Nucleus accumbens (tissue), 56 donors: ENCODE data around the gene ECE1.
"Not testable (repeated sequence)": the region's sequence is repeated elsewhere in the genome, so short reads cannot be mapped to it uniquely, and the experiment has no call there.

Experiments
- DNase-seq, 56 donors: peaks; one replicate each; lab custom pipeline; 2025; lab: John Stamatoyannopoulos, UW

ECE1 gene

DNA sequence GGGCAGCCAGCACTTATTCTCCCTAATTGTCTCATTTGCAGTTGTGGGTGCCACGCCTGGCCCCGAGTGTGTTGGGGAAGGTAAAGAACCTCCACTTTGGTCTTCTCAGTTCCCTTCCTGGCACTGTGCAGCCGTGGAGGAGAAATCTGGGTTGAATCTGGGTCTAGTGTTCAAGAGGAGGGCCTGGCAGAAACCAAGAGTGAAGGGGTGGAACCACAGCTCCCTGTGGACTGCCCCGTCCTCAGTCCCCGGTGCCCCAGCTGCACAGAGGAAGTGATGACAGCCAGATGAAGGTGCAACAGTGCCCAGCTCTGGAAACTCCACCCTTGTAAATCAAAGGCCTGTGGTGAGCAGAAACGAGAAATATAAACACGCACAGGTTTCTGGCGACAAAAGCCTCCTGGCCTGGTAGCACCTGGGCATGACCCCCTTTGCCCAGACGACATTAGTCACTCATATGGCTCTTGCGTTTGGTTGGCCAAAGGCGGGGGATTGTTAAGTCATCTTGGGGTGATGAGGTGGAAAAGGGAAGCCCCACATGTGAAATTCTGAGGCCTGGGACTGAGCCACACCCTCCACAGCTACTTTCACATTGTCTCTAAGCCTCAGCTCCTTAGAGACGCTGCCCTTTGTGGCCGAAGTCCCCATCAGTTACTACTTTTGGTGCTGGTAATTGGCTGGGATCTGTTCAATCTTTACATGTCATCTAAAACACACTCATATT lies 4.2 kb upstream of the ECE1 start:
- no peak for DNase-seq

DNA sequence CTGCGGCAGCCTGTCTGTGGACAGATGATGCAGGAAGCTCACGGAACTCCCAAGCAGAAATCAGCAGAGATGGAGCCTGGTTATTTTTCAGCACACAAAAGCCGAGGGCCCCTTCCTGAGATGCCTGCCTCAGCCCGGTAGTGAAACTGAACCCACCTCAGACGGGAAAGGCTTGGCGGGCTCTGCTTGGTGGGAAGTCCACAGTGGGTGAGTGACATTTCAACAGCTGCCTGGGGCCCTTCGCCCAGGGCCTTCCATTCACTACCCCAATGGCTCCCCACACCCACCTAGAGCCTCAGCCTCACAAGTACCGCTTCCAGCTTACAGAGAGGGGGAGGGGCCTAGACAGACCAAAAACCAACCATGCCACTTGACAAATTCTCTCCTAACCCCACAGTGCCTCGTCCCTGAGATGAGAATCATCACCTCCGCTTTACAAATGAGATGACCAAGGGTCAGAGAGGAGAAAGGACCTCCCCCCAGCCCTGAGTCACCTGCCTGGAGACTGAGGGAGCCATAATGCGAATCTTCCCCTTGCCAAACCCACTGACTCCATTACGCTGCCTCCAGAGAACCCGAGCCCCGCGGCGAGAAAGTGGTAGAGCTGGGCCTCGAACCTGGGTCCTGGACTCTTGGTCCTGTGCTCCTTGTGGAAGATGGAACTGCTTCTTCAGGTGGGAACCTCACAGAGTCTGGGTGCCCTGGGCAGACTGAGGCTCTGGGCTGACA lies 3.4 kb upstream of the ECE1 start:
- no peak for DNase-seq

DNA sequence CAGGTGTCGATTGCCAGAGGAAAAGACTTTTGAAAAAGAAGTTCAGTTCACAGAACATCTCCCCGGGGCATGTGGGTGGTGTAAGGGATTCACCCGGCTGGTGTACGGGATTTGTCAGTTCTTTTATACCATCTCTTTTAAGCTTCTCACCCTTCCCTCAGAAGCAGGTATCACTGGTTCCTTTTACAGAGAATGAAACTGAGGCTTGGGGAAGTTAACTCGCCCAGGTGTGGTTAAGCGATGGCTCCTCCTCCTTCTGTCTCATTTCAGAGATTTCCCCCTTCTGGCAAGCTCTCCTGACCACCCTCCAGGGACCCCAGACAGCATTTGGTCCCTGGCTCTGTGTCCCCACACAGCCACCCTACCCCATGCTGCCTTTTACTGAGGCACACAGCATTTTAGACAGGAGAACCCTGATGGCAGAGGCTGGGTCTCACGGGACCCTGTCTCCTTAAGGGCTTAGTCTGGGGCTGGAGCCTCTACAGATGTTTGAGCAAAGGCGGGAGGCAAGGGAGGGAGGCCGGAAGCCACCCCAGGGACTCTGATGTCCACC lies 2.8 kb upstream of the ECE1 start:
- peak in 4 of 56 donors; percentile 7 to 18 (median 14) for DNase-seq

DNA sequence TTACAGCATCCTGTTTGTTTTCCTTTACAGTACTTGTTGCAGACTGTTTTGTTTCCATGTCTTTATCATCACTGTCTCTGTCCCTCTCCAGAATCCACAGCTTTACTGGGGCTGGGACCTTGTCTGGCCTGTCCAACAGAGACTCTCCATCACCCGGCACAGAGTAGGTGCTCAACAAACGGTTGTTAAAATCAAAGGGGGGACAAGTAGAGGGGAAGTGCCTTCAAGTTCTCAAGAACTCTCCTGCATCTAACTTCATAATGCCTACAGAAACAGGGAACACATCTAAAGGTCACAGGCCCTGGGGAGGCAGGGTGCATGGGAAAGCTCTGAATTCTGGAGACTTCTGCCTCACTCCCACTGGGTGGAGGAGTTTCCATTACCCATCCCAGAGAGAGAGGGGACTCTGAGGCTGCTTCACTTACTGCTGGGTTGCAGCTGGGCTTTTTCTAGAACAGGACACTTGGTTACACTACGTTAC lies 2.3 kb upstream of the ECE1 start:
- DNase-seq: no peak

DNA sequence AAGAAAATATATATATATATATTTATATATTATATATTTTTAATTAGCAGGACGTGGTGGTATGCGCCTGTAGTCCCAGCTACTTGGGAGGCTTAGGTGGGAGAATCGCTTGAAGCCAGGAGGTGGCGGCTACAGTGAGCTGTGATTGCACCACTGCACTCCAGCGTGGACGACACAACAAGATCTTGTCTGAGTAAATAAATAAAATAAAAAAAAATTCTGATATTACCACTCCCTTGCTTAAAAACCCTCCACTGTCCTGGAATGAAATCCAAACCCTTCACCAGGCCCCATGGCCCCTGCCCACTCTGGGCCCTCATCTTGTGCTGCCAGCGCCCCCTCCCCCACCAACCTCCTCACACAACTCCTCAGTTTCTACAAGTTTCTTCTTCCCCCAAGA lies 1.7 kb upstream of the ECE1 start:
- no peak for DNase-seq

DNA sequence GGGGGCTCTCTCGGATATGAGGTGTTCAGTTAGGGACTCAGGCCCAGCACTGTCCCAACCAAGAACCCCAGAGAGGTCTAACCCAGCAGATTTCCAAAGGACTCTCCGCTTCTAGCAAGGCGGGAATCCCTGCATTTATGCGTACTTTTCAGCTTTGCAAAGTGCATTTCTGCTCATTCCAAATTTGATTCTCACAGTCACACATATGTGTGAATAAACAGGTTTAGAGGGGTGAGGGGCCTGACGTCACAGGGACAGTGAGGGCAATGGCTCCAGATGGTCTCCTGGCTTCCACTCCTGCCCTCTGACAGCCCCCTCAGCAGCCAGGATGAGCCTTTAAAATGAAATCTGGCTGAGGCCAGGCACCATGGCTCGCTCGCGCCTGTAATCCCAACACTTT lies 921 bp upstream of the ECE1 start:
- DNase-seq: no peak

DNA sequence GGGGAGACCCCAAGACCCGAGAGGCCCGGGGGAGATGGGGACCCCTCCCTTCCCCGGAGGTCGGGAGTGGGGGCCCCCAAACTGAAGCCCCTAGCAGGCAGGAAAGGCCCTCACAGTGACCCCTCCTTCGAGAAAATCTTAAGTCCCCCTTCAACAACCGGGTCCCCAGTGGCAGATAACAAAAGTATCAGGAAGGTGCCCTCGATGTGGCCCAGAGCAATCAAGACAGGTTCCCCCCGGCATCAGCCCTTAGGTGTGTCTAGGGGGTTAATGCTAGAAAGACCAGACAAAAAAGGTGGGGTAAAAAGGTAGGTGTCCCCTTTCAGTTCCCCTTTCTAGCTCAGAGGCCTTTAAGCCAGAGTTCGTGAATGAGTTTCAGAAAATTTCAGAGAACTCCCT lies 282 bp upstream of the ECE1 start:
- DNase-seq: no peak

DNA sequence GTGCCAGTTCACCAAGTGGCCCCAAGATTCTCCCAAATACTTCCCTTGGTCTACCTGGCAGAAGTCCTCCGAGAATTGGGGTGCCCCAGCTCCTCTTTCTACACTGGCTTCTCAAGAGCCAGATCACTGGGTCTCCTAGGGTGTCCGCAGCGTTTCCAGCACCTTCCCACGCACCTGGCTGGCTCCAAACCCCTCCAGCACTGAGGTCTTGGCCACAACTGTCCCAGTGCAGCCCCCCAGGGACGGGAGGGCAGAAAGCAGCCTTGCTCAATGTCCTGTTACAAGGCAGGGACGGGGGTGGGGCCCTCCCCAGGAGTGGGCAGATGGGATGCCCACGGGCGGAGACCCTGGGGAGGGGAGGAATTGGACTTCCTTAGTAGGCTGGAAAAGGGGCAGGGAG lies 1.1 kb downstream of the ECE1 start:
- no peak for DNase-seq

DNA sequence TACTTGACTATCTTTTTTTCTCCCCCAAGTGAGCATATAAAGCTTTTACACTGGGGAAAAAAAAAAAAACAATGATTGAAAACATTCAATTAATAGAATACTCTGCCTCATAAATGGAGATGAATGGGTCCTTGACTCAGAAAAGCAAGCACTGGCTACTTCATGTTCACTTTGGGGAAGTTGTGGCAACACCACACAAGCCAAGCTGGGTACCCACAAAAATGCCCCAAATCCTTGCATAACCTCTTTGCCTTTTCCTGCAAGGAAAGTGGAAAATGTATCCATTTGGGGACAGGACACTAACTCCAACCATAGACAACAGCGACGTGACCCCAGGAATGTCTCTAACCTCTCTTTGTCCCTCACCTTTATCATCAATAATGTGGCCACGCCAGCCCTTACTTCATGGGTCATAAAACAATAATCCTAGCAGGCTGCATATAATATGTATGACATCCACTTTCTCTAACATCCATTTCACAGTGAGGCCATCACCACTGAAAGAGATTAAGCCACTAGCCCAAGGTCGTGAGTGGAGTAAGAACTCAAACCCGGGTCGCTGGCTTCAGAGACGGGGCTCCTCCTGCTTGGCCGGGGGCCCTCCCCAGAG lies 2.3 kb downstream of the ECE1 start:
- DNase-seq: no peak

DNA sequence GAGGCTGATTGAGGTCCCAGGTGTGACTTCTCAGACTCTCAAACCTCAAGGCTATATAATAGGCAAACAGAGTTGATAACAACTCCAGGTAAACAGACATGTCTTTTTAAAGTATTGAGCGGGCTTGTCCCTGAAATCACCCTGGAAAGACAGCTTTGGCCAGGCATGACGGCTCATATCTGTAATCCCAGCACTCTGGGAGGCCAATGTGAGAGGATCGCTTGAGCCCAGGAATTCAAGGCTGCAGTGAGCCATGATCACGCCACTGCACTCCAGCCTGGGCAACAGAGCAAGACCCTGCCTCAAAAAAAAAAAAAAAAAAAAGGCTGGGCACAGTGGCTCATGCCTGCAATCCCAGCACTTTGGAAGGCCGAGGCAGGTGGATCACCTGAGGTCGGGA lies 4.9 kb downstream of the ECE1 start:
- DNase-seq: not testable (repeated sequence)

DNA sequence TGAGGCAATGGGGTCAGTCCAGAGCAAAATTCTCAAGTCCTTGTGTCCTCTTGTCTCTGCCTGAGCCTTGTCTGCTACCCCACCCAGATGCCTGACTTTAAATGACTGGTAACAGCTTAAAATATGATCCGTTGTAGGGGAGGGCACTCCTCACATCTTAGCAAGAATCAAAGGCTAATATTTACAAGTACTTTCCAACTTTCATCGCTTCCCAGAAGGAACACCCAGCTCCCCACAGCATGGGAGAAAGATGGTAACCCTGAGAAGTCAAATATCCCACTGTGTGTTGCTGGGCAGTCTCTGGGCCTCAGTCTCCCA lies 5.2 kb downstream of the ECE1 start:
- no peak for DNase-seq

DNA sequence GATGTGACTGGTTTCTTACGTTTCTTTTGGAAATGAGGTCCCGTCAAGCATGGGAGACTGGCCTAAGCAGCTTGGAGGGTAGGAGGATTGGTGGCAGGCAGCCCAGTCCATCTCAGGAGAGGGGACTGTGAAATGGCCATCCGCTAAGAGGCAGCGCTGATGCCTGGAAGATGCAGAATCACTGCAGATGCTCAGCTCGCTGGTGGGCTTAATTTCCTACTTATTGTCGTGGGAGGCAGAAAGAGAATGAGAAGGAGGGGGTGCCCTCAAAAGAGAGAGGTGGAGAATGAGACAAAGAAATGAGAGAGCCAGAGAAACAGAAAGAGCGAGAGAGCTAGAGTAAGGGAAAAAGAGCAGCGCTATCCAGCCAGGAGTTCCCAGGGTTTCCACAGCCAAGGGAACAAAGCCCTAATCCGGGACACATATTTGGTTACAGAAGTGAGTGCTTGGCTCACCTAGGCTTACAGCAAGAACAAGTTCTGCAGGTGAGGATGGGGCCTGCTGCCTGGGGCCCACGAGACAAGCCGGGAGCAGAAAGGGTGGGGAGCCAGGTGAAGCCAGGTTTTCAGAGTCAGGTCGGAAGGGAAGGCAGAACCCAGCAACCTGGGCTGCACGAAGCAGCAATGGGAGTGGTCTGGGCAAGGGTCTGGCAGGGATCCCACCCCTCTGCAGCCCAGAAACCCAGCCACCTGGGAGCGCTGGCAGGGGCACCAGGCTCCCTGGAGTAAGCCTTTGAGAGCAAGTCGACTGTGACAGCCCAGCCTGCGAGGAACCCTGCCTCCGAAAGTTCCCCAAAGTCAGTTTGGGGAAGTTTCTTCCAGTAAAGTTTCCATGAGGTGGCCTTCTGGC lies 5.8 kb downstream of the ECE1 start:
- peak in 2 of 56 donors; percentile 7 to 40 for DNase-seq

DNA sequence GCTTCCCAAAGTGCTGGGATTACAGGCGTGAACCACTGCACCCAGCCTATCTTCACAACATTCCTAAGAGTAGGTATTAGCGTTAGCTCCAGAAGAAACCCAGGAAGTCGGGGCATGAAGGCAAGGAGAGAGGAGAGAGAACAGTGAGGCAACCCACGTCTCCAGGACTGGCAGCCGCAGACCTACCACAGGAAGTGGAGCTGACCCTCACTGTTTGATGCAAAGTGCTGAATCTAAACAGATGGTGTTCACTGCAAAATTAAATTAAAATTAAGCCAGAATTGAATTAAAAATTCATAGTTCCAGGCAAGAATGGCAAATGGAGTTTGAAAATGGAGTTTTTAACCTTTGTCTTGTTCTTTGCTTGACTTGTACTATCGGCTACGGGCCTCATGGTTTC lies 6.7 kb downstream of the ECE1 start:
- no peak for DNase-seq

DNA sequence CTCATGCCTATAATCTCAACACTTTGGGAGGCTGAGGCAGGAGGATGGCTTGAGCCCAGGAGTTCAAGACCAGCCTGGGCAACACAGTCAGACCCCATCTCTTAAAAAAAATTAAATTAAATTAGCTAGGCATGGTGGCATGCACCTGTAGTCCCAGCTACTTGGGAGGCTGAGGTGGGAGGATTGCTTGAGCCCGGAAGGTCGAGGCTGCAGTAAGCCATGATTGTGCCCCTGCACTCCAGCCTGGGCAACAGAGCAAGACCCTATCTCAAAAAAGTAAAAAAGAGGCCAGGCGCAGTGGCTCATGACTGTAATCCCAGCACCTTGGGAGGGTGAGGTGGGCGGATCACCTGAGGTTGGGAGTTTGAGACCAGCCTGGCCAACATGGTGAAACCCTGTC lies 8.2 kb downstream of the ECE1 start:
- not testable (repeated sequence) for DNase-seq

DNA sequence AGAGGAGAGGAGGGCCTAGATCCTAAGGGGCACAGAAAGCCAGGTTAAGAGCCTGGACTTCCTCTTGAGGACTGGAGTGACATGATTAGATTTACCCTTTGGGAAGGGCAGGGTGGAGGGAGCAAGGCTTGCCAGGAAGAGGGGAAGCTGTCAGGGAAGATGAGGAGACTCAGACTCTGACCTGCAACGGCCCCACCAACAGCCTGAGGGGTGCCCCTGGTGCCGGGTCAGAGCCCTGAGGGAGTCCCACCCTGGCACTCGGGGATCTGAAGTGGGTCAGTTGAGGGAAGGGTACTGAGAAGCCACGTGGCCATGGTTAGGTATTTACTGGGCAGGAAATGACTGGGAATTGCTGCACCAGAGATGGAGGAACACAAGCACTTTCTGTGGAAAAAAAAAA lies 9.8 kb downstream of the ECE1 start:
- no peak for DNase-seq

DNA sequence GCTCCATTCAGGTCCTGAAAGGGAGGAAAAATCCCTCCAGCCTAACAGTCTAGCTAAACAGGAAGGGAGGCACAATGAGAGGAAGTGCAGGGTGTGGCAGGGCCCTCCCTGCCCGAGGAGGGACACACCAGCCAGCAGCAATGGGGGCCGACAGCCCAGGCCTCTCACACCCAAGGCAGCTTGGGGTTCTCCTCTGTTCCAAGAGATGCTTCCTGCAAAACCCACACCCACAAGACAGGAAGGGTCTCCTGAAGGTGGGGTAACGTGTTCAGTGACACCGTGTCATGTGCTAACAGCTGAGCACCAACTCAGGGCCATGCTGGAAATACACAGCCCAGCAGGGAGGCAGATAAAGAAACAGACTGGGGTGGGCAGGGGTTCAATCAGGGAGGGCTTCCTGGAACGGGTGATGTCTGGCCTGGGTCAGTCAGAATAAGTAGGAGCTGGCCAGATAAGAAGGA lies 10.2 kb downstream of the ECE1 start:
- no peak for DNase-seq

DNA sequence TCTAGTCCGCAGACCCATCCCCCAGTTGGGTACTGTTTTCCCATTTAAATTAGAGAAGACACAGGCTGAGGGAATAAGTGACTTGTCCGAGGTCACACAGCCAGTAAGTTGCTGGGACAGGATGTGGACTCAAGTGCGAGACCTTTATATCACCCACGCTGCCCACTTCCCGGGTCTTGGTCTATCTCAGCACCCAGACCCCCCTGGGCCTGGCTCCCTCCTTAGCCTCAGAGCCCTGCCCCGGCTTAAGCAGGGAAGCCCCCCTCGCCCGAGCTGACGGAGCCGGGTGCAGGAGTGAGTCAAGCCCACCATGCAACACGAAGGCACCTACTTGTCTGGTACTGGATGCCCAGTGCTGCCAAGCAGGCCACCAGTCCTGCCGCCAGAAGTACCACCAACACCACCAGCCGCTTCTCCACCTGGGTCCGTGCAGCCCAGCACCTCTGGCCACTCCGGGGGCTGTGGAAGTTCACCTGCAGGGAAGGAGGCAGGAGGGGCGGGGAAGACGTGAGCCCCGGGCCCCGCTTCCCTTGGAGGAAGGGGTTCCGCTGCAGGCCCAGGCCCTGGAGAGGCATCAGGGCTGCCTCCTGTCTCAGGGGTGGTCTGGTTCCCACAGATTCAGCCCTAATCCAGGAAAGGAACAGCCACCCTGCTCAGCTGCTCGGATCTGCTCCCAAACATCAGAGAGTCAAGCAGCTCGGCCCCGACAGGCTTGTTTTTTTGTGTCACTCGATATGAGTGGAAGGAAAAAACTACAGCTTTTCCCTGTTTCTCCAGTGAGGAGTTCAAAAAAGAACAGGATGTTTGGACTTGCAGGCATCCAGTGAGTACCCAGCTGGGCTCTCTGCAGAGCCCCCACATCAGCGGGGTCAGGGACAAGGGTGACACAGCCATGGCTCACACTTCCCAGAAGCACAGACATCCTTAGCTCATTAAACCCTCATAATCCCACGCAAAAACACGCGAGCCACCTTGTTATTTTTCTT lies 11.1 kb downstream of the ECE1 start:
- no peak for DNase-seq

DNA sequence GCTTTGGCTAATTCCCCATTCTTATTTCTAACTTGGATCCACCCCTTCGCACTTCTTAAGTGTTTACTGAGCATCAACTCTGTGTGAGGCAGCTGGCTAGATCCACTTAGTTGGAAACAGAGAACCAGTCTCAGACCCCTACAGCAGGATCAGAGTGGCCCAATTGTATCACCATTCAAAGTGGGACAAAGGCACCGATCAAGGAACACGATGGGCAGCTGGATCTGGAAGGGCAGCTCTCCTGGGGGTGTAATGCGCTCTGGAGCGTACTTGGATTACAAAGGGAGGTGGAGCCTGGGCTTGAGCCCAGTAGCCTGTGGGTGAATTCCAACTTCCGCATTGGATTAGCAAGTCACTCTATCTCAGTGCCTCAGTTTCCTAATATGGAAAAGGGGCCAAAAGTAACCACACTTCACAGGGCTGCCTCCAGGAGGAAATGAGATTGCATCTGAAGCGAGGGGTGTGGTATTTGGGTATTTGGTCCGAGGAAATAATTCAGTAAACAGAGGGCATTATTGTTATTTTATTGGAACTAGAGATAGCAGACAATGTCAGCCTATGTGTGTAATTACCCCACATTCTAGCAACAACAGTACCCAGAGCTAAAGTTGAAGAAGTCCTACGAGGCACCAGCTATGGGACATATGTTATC lies 11.9 kb downstream of the ECE1 start:
- peak in 28 of 56 donors; percentile 9 to 69 (median 30) for DNase-seq

DNA sequence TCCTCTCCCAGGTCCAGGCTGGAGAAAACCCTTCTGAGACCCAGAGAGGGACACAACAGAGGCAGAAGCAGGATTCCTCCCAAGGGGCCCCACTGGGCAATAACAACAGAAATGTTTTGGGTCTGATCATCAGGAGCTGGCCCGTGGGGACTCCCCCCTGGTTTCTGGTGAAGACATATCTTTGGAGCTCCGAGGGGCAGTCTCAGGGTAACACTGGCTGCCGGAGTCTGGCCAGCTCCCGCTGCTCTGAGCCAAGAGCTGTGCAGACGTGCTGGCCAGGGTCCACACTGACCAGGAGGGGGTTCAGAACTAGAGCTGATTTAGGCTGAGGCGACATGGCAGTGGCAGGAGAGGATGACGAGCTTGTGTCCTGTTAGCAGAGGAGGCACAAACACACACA lies 13.1 kb downstream of the ECE1 start:
- peak in 26 of 56 donors; percentile 9 to 61 (median 26) for DNase-seq
